GM19351 (cell line): ENCODE results near the gene ADK.
"Not testable (repeated sequence)": the region's sequence is repeated elsewhere in the genome, so short reads cannot be mapped to it uniquely, and the experiment has no call there.

Source experiments
- ATAC-seq: cut with Tn5 transposase; IDR thresholded peaks from one replicate; pipeline ENCODE4 v1.9.1; 2021; ENCODE audit warnings: mild to moderate bottlenecking, moderate library complexity; ENCODE audit not compliant: unreplicated experiment

ADK gene

GRCh38 chr10:74457478-74457877 lies 306.5 kb downstream of the ADK start:
- ATAC-seq = not testable (repeated sequence)

- no peak for ATAC-seq
Measured at GRCh38 chr10:74460812-74461211, 309.8 kb downstream of the ADK start.

GRCh38 chr10:74474022-74474713 lies 323.1 kb downstream of the ADK start:
- no peak for ATAC-seq

DNA sequence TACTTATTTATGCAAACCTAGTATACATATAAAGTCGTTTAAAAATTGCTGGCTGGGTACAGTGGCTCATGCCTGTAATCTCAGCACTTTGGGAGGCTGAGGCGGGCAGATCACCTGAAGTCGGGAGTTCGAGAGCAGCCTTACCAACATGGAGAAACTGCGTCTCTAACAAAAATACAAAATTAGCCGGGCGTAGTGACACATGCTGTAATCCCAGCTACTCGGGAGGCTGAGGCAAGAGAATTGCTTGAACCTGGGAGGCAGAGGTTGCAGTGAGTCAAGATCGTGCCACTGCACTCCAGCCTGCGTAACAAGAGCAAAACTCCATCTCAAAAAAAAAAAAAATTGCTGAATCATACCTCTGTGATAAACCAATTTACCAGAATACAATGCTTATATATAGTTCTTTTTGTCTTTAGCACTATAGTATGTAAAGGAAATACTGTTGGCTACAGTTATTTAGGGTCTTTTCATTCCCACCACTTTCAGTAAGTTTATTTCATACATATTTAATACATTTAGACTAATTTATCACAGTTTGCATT lies 325.2 kb downstream of the ADK start:
- not testable (repeated sequence) for ATAC-seq

DNA sequence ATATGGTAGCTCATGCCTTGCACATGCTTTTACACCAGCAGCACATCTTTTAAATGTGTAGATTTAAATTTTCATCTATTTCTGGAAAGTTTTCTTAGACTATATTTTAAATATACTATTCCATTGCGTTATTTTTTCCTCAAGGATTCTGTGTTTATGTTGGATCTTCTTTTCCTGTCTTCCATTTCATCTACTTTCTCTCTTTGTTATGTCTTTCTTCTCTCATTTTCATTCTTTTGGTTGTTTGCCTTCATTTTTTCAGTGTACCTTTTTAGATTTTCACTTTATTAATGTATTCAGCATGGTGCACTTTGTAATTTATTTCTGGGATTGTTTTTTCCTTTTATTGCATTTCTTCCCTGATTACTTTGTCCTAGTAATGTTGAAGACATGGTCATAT lies 329.8 kb downstream of the ADK start:
- ATAC-seq = no peak

DNA sequence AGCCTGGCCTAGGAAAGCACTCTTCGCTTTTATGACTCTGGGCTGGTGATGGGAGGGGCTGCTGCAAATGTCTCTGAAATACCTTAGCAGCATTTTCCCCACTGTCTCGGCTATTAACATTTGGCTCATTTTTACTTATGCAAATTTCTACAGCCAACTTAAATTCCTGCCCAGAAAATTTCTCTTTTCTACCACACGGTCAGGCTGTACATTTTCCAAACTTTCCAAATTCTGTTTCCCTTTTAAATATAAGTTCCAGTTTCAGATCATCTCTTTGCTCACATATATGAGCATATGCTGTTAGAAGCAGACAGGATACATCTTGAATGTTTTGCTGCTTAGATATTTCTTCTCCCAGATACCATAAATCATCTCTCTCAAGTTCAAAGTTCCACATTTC lies 332.3 kb downstream of the ADK start:
- no peak for ATAC-seq

- ATAC-seq = no peak
Measured at GRCh38 chr10:74485283-74485682, 334.3 kb downstream of the ADK start.

DNA sequence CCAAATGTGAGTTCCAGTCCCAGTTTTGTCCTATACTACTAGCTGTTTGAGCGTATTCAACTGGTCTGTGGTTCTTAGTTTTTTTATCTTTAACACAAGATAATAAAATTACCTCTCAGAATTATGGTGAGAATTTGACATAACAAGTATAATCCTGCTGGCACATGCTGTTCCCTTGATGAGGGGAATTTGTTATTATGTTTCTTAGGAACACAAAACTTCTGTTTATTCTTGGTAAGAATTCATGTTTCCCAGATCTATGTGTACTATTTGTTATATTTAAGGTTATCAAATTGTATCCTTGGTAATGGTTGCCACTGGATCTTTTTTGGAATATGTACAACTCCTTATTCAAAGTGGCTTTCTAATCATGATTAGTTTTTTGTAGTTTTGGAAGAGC lies 335.6 kb downstream of the ADK start:
- no peak for ATAC-seq

- ATAC-seq = no peak
Measured at GRCh38 chr10:74488907-74489306, 337.9 kb downstream of the ADK start.

DNA sequence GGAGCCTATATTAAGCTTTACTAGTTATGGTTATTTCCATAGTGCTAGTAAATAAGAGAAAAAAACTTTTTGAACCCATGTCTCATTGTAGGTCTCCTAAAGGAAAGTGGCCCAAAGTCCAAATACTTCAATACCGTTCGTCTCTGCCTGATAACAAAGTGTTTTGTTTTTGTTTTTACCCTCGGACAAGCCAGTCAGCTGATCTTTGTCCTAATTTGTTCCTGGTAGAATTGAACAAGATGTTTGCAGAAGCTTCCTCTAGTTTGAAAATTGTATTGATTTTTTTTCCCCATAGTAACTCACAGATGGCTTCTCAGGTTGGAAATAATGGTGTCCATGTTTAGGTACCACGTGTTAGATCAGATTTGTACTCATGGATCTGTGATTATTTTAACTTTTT lies 339.5 kb downstream of the ADK start:
- ATAC-seq = no peak

DNA sequence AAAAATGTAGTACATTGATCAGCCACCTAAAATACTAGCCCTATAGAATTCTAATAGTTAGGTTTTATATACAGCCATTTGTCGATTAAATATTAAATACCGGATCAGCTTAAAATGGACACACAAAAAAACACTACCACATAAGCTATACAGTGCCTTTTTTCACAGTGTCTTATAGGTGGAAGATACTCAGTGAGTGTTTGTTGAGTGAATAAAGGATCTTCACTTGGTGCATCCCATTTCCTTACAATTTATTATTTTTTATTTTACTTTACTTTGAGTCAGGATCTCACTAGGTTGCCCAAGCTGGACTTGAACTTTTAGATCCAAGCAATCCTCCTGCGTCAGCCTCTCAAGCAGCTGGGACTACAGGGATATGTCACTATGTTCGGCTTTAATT lies 340.0 kb downstream of the ADK start:
- no peak for ATAC-seq

- not testable (repeated sequence) for ATAC-seq
Measured at GRCh38 chr10:74496276-74496675, 345.3 kb downstream of the ADK start.

- not testable (repeated sequence) for ATAC-seq
Measured at GRCh38 chr10:74498664-74499063, 347.6 kb downstream of the ADK start.

DNA sequence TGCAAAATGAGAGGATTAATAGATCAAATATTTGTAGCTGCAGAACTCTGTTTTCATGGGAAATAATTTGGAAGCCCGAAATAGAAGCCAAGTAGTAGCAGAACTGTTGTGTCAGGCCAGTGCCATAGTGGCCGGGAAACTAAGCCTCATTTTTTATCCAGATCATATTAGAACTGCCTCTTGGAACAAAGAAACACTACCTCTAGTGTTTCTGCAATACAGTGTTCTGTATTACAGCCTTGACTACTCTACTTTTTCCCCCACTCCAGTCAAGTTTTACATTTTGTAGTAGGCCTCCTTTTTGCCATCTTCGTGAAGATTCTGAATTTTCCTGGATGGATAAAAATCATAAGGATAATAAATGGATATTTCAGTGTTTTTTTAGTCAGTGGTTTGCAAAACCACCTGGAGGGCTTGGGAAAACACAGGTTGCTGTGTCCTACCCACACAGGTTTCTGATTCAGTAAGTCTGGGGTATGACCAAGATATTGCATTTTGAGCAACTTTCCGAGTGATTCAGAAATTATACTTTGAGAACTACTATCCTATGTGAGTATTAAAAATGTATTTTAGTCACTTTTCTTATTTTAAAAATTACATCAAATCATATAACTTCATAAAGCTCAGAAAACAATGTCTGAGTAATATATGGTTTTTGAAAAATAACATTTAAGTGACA lies 349.1 kb downstream of the ADK start:
- ATAC-seq = no peak

GRCh38 chr10:74500816-74501215 lies 349.8 kb downstream of the ADK start:
- no peak for ATAC-seq

- no peak for ATAC-seq
Measured at GRCh38 chr10:74502963-74503608, 352.1 kb downstream of the ADK start.

- no peak for ATAC-seq
Measured at GRCh38 chr10:74507951-74508350, 356.9 kb downstream of the ADK start.

GRCh38 chr10:74510594-74510993 lies 359.6 kb downstream of the ADK start:
- no peak for ATAC-seq

- ATAC-seq = no peak
Measured at GRCh38 chr10:74511051-74511450, 360.0 kb downstream of the ADK start.

DNA sequence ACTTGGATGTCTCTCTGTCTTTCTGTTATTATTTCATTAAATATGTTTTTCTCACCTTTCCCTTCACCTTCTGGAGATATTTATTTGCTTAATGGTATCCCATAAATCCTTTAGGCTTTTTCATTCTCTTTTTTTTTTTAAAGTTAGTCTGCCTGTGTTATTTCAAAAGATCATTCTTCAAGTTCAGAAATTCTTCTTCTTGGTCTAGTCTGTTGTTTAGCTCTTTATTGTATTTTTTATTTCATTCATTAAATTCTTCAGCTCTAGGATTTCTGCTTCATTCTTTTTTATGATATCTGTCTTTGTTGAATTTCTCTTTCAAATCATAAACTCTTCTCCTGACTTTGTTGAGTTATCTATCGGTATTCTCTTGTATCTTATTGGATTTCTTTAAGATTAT lies 363.3 kb downstream of the ADK start:
- ATAC-seq = no peak

DNA sequence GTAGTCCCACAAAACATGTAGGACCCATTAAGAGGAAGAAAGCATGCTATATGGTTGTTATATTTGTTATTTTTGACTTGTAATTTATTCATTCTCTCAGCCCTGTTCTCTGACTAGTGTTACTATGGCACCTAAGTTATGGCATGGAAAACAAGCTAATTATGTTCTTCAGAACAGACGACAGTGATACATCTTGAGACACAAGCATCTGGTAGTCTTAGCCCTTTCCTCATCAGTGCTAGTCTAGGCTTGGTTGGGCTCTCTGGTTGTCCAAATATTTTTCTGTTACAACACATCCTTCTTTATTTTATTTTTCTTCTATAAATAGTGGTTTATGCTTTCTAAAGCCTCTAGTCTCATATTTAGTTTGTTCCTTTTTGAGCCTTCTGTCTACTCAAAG lies 367.0 kb downstream of the ADK start:
- ATAC-seq = no peak

DNA sequence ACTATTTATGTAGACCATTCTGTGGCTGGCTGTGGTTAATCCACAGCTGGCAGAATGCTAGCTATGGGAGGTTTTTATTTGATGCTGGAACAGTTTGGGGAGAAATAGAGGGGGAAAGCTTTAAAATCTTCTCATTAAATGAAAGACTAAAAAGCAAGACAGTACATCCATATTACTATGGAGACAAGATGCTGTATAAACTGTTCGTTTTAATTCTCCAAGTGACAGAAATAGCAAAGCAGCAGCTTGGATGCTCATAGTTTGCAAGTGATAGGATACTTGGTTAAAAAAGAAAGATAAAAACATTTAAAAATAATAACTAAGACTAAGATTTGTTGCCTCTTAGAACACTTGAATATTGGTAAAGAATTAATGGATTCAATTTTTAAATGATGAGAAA lies 370.5 kb downstream of the ADK start:
- ATAC-seq = no peak
